Mesenchymal stem cell (in vitro differentiated cells and primary cell): ENCODE data around the gene SLC13A4.

ENCODE experiments used
- DNase-seq: peaks from one replicate; pipeline ENCODE4 v3.0.0-alpha.2; 2013
- H2AFZ ChIP-seq: one replicate; pipeline ENCODE4 v1.6.1; 2013; ENCODE audit warnings: low read depth, mild to moderate bottlenecking, control low read depth, inconsistent platforms, low read length, moderate library complexity
- H2AK5ac ChIP-seq: 2 replicates; pipeline ENCODE4 v1.6.1; 2013; ENCODE audit warnings: low read length, moderate library complexity, mild to moderate bottlenecking, inconsistent platforms; ENCODE audit not compliant: severe bottlenecking
- H2BK120ac ChIP-seq: one replicate; pipeline ENCODE4 v1.6.1; 2013; ENCODE audit warnings: low read depth, mild to moderate bottlenecking, inconsistent platforms, low read length, moderate library complexity
- H2BK12ac ChIP-seq, 2 experiments: one replicate each; pipeline ENCODE4 v1.6.1; 2013; ENCODE audit warnings: inconsistent platforms in 2 of 2, low read length in 2 of 2, mild to moderate bottlenecking in 2 of 2, moderate library complexity in 2 of 2, control low read depth in 1 of 2
- H2BK15ac ChIP-seq: one replicate; pipeline ENCODE4 v1.6.1; 2013; ENCODE audit warnings: mild to moderate bottlenecking, low read depth, inconsistent platforms; ENCODE audit not compliant: poor library complexity, severe bottlenecking
- H2BK5ac ChIP-seq: 2 replicates; pipeline ENCODE4 v1.6.1; 2013; ENCODE audit warnings: low read depth, mild to moderate bottlenecking, low read length, control low read depth, inconsistent platforms; ENCODE audit not compliant: poor library complexity, severe bottlenecking
- H3K14ac ChIP-seq, 2 experiments: one replicate each; pipeline ENCODE4 v1.6.1; 2013; ENCODE audit warnings: inconsistent platforms in 2 of 2, low read length in 2 of 2, control low read depth in 1 of 2, mild to moderate bottlenecking in 1 of 2, moderate library complexity in 1 of 2
- H3K18ac ChIP-seq, 2 experiments: one replicate each; pipeline ENCODE4 v1.6.1; 2013; ENCODE audit warnings: inconsistent platforms in 2 of 2, low read length in 2 of 2, control low read depth in 1 of 2, low read depth in 1 of 2, mild to moderate bottlenecking in 1 of 2
- H3K23ac ChIP-seq, 2 experiments: one replicate each; pipeline ENCODE4 v1.6.1; 2013; ENCODE audit warnings: inconsistent platforms in 2 of 2, low read length in 2 of 2, mild to moderate bottlenecking in 2 of 2, moderate library complexity in 2 of 2, control low read depth in 1 of 2
- H3K27ac ChIP-seq: 2 replicates; pipeline ENCODE4 v1.5.1; 2013; ENCODE audit warnings: mild to moderate bottlenecking, moderate library complexity, low read length, control low read depth, inconsistent platforms; ENCODE audit not compliant: poor library complexity, severe bottlenecking
- H3K27me3 ChIP-seq, 2 experiments: 2 replicates each; pipeline versions ENCODE4 v1.6.1 to v1.7.0; 2013; ENCODE audit warnings: low read length in 2 of 2, mild to moderate bottlenecking in 2 of 2, moderate library complexity in 2 of 2, control low read depth in 1 of 2, inconsistent platforms in 1 of 2; ENCODE audit not compliant: control insufficient read depth in 1 of 2, insufficient read depth in 1 of 2
- H3K36me3 ChIP-seq, 2 experiments: 2 replicates each; pipeline versions ENCODE4 v1.6.1 to v1.7.0; 2013; ENCODE audit warnings: low read length in 2 of 2, control low read depth in 1 of 2, inconsistent platforms in 1 of 2, low read depth in 1 of 2, mild to moderate bottlenecking in 1 of 2; ENCODE audit not compliant: insufficient read depth in 2 of 2, control insufficient read depth in 1 of 2
- H3K4ac ChIP-seq, 2 experiments: one replicate each; pipeline ENCODE4 v1.6.1; 2013; ENCODE audit warnings: inconsistent platforms in 2 of 2, low read length in 2 of 2, mild to moderate bottlenecking in 2 of 2, moderate library complexity in 2 of 2, control low read depth in 1 of 2, low read depth in 1 of 2
- H3K4me1 ChIP-seq: 2 replicates; pipeline ENCODE4 v1.6.1; 2013; ENCODE audit warnings: low read depth, low read length, control low read depth; ENCODE audit not compliant: control insufficient read depth, insufficient read depth
- H3K4me2 ChIP-seq: 2 replicates; pipeline ENCODE4 v1.6.1; 2013; ENCODE audit warnings: low read length, mild to moderate bottlenecking, inconsistent platforms; ENCODE audit not compliant: poor library complexity, severe bottlenecking
- H3K4me3 ChIP-seq, 2 experiments: 2 replicates each; pipeline versions ENCODE4 v1.5.1 to v1.7.0; 2013; ENCODE audit warnings: low read length in 2 of 2, mild to moderate bottlenecking in 2 of 2, control low read depth in 1 of 2, low read depth in 1 of 2; ENCODE audit not compliant: insufficient read depth in 1 of 2
- H3K79me1 ChIP-seq: replicated peaks from 2 replicates; pipeline ENCODE4 v1.6.1; 2013; ENCODE audit warnings: mild to moderate bottlenecking, control low read depth, low read length, inconsistent platforms; ENCODE audit not compliant: poor library complexity, severe bottlenecking
- H3K9ac ChIP-seq: 2 replicates; pipeline ENCODE4 v1.7.0; 2013; ENCODE audit warnings: mild to moderate bottlenecking, low read length, moderate library complexity
- H3K9me3 ChIP-seq: 2 replicates; pipeline ENCODE4 v1.7.0; 2013; ENCODE audit warnings: mild to moderate bottlenecking, low read length; ENCODE audit not compliant: control insufficient read depth
- H4K8ac ChIP-seq: one replicate; pipeline ENCODE4 v1.6.1; 2013; ENCODE audit warnings: inconsistent platforms, mild to moderate bottlenecking, low read length, moderate library complexity
- H4K91ac ChIP-seq: one replicate; pipeline ENCODE4 v1.6.1; 2013; ENCODE audit warnings: mild to moderate bottlenecking, low read length, inconsistent platforms
- WGBS: methylation state at CpG from one replicate; pipeline ENCODE4 v1.1.7; 2013; ENCODE audit warnings: mixed read lengths; 5-methylcytosine and 5-hydroxymethylcytosine counted together

Gene SLC13A4

DNA sequence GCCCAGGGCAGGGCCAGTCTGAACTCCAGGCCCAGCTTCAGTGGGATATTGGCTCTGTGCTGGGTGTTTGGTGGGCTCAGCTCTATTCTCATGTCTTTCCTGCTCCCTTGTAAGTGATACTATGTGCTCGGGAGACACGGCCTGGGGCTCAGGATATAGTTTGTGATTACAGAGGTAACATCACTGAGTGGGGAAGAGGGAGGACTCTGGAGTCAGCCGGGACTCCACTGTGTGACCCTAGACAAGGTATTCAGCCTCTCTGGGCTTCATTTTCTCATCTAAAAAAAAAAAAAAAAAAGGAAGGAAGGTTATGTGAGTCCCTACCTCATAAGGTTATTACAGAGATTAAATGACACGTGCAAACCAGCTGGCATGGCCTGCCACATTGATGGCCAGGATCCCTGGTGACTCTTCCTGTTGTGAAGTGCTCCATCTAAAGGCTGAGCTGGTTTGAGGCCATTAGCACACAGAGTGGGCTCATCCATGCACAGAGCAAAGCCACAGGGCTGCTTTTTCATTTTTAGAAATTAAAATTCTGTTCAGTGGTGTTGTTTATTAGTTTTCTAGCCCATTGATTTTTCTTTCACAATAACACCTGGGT is 15.7 kb downstream of the SLC13A4 start:
- Histone ChIP-seq H3K27ac (no peak overlapping the region), H2AK5ac (no peak overlapping the region), H3K4ac (no peak overlapping the region), H3K18ac (no peak overlapping the region), H3K79me1 (no peaks in the 10 kb centered on the region), H3K4me1 (peaks cover 15% of the 10 kb centered on the region), H2BK5ac (no peak overlapping the region), H2BK15ac (no peak overlapping the region), H4K8ac (no peak overlapping the region), H3K9me3 (no peaks in the 10 kb centered on the region), H4K91ac (no peak overlapping the region), H3K4me2 (no peak overlapping the region), H2AFZ (no peak overlapping the region), H3K4me3 (no peak overlapping the region), H3K27me3 (peaks cover 0 to 13% of the 10 kb centered on the region in 2 experiments), H3K23ac (no peak overlapping the region), H3K36me3 (peaks cover 0 to 35% of the 10 kb centered on the region in 2 experiments), H3K14ac (no peak overlapping the region), H3K9ac (no peak overlapping the region), H2BK120ac (no peak overlapping the region), H2BK12ac (no peak overlapping the region)
- no peak for DNase-seq
- 94% methylated on average over 3 of the region's 4 CpGs for WGBS

DNA sequence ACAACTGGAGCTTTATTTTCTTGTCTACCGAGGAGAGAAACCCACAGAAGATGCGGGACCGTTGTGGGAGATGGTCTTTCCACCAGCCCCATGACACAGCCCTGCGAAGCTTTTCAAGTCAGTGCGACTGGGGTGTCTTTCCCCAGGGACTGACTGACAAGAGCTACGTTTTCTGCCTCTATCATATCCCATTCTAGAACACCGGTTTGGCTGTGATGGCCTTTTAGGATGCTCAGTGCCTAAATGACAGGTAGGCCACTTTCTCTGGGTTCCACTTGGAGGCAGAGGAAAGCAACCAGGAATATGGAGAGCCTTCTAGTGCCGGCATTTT is 16.9 kb downstream of the SLC13A4 start:
- H3K9ac ChIP-seq = no peak overlapping the region
- H4K91ac ChIP-seq = no peak overlapping the region
- no peak overlapping the region for H3K4ac ChIP-seq
- no peak overlapping the region for H3K4me3 ChIP-seq
- no peak overlapping the region for H2BK120ac ChIP-seq
- peaks cover 15% of the 10 kb centered on the region for H3K4me1 ChIP-seq
- H3K27me3 ChIP-seq = peaks cover 0 to 13% of the 10 kb centered on the region in 2 experiments
- no peaks in the 10 kb centered on the region for H3K9me3 ChIP-seq
- H3K36me3 ChIP-seq = peaks cover under 1 to 42% of the 10 kb centered on the region in 2 experiments
- no peak overlapping the region for H2AK5ac ChIP-seq
- H4K8ac ChIP-seq = no peak overlapping the region
- no peak overlapping the region for H3K18ac ChIP-seq
- H3K27ac ChIP-seq = no peak overlapping the region
- H3K4me2 ChIP-seq = no peak overlapping the region
- H3K79me1 ChIP-seq = no peaks in the 10 kb centered on the region
- no peak overlapping the region for H2BK15ac ChIP-seq
- no peak overlapping the region for H2BK12ac ChIP-seq
- no peak overlapping the region for H3K23ac ChIP-seq
- 74% methylated on average over 8 of the region's 8 CpGs for WGBS
- H2BK5ac ChIP-seq = no peak overlapping the region
- no peak for DNase-seq
- H2AFZ ChIP-seq = no peak overlapping the region
- no peak overlapping the region for H3K14ac ChIP-seq

GRCh38 chr7:135710417-135711138 is 17.4 kb downstream of the SLC13A4 start:
- no peak overlapping the region for H3K14ac ChIP-seq
- H3K23ac ChIP-seq = no peak overlapping the region
- no peaks in the 10 kb centered on the region for H3K79me1 ChIP-seq
- H3K27ac ChIP-seq = no peak overlapping the region
- H2BK5ac ChIP-seq = no peak overlapping the region
- H3K18ac ChIP-seq = no peak overlapping the region
- WGBS = 37% methylated on average over 10 of the region's 11 CpGs
- H3K4ac ChIP-seq = no peak overlapping the region
- H2AFZ ChIP-seq = no peak overlapping the region
- H3K36me3 ChIP-seq = peaks cover 3 to 43% of the 10 kb centered on the region in 2 experiments
- H3K27me3 ChIP-seq = peaks cover 0 to 13% of the 10 kb centered on the region in 2 experiments
- H3K4me2 ChIP-seq = no peak overlapping the region
- DNase-seq = no peak
- H2BK120ac ChIP-seq = no peak overlapping the region
- H2BK12ac ChIP-seq = no peak overlapping the region
- H4K91ac ChIP-seq = no peak overlapping the region
- no peak overlapping the region for H3K9ac ChIP-seq
- H3K4me3 ChIP-seq = no peak overlapping the region
- peaks cover 15% of the 10 kb centered on the region for H3K4me1 ChIP-seq
- H2BK15ac ChIP-seq = no peak overlapping the region
- no peak overlapping the region for H4K8ac ChIP-seq
- no peaks in the 10 kb centered on the region for H3K9me3 ChIP-seq
- no peak overlapping the region for H2AK5ac ChIP-seq

DNA sequence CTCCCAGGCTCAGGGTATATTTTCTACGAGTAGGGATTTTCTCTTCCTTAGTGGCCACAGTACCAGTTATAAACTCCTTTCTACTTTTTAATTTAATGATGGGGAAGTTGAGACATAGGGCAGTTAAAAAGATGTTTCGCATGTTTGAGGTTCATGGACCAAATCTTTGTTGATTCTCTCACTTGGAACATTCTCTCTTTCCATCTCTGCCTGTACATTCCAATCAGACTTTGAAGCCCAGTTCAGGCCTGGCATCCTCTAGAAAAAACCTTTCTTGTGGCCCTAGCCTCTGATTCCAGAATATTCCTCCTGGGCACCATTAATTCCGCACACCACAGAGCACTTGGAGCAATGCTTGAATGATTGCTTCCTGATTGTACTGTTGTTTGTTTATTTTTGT is 18.5 kb downstream of the SLC13A4 start:
- peaks cover 9% of the 10 kb centered on the region for H3K4me1 ChIP-seq
- H3K4me3 ChIP-seq = no peak overlapping the region
- no peak overlapping the region for H3K14ac ChIP-seq
- no peak overlapping the region for H2AK5ac ChIP-seq
- no peak overlapping the region for H3K4ac ChIP-seq
- no peak overlapping the region for H3K9ac ChIP-seq
- H3K4me2 ChIP-seq = no peak overlapping the region
- H3K23ac ChIP-seq = no peak overlapping the region
- no peak overlapping the region for H3K27ac ChIP-seq
- H2BK15ac ChIP-seq = no peak overlapping the region
- no peak overlapping the region for H2BK5ac ChIP-seq
- peaks cover 3 to 42% of the 10 kb centered on the region in 2 experiments for H3K36me3 ChIP-seq
- no peaks in the 10 kb centered on the region for H3K9me3 ChIP-seq
- H4K91ac ChIP-seq = no peak overlapping the region
- no peak for DNase-seq
- no peaks in the 10 kb centered on the region for H3K79me1 ChIP-seq
- peaks cover 0 to 13% of the 10 kb centered on the region in 2 experiments for H3K27me3 ChIP-seq
- H4K8ac ChIP-seq = no peak overlapping the region
- 94% methylated on average over 1 of the region's 3 CpGs for WGBS
- no peak overlapping the region for H3K18ac ChIP-seq
- H2AFZ ChIP-seq = no peak overlapping the region
- no peak overlapping the region for H2BK120ac ChIP-seq
- H2BK12ac ChIP-seq = no peak overlapping the region
